Measurements from ENCODE around the gene ALK.

The ALK gene

GRCh38 chr2:29876374-29876773 is 45.0 kb downstream of the ALK start:
- TF ChIP-seq, protein P1, sequence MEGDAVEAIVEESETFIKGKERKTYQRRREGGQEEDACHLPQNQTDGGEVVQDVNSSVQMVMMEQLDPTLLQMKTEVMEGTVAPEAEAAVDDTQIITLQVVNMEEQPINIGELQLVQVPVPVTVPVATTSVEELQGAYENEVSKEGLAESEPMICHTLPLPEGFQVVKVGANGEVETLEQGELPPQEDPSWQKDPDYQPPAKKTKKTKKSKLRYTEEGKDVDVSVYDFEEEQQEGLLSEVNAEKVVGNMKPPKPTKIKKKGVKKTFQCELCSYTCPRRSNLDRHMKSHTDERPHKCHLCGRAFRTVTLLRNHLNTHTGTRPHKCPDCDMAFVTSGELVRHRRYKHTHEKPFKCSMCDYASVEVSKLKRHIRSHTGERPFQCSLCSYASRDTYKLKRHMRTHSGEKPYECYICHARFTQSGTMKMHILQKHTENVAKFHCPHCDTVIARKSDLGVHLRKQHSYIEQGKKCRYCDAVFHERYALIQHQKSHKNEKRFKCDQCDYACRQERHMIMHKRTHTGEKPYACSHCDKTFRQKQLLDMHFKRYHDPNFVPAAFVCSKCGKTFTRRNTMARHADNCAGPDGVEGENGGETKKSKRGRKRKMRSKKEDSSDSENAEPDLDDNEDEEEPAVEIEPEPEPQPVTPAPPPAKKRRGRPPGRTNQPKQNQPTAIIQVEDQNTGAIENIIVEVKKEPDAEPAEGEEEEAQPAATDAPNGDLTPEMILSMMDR (IDR thresholded peaks at IDR 0.05; ENCODE audit: insufficient read depth, low read depth, low read length, missing control alignments): no peak
- DNase-seq (ENCODE audit: low read depth): no peak
- H3K4me3 ChIP-seq (ENCODE audit: low read depth, low read length): no peak overlapping the region

DNA sequence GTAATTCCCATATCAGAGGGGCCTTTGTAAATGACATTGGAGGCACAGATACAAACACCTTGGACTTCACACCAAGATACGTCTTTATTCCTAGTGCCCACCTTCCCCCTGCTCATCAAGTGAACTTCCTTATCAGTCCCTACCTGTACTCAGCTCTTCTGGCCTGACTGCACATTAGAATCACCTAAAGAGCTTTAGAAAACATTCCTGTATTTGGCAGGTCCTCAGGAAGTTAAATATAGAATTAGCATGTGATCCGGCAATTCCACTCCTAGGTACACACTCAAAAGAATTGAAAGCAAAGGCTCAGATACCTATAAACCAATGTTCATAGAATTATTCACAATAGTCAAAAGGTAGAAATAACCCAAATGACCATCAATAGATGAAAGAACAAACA is 46.6 kb downstream of the ALK start:
- TF ChIP-seq, protein P1 (IDR thresholded peaks at IDR 0.05; ENCODE audit: insufficient read depth, low read depth, low read length, missing control alignments): no peak
- DNase-seq (ENCODE audit: low read depth): no peak
- no peak overlapping the region for H3K4me3 ChIP-seq (ENCODE audit: low read depth, low read length)

DNA sequence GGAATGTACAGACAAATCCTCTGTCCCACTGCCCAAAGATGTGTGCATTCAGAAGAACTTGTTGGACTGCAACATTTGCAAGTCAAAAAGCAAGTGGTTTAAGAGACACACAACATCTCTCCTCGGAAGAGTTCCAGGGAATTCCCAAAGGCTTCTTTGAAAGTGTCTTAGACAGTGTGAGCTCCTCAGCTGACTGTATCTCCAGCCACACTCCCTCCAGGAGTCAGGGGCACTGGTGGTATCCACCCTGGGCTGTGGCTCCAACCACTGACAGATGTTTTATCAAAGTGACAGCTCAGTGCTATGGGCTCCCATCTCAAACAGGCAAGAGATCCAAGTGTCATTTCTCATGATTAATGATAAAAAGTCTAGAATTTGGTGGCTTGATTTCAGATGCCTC is 48.5 kb downstream of the ALK start:
- TF ChIP-seq, protein P1 (IDR thresholded peaks at IDR 0.05; ENCODE audit: insufficient read depth, low read depth, low read length, missing control alignments): no peak
- H3K4me3 ChIP-seq (ENCODE audit: low read depth, low read length): no peak overlapping the region
- no peak for DNase-seq (ENCODE audit: low read depth)

- H3K4me3 ChIP-seq (ENCODE audit: low read depth, low read length): no peak overlapping the region
- no peak for DNase-seq (ENCODE audit: low read depth)
- TF ChIP-seq, protein P1 (IDR thresholded peaks at IDR 0.05; ENCODE audit: insufficient read depth, low read depth, low read length, missing control alignments): no peak
Observed at GRCh38 chr2:29871541-29871940, 49.8 kb downstream of the ALK start.

GRCh38 chr2:29865512-29865911 is 55.9 kb downstream of the ALK start:
- H3K4me3 ChIP-seq (ENCODE audit: low read depth, low read length): no peak overlapping the region
- peak; percentile 37 for DNase-seq (ENCODE audit: low read depth)
- TF ChIP-seq, protein P1 (IDR thresholded peaks at IDR 0.05; ENCODE audit: insufficient read depth, low read depth, low read length, missing control alignments): no peak

- DNase-seq (ENCODE audit: low read depth): no peak
- no peak overlapping the region for H3K4me3 ChIP-seq (ENCODE audit: low read depth, low read length)
- TF ChIP-seq, protein P1 (IDR thresholded peaks at IDR 0.05; ENCODE audit: insufficient read depth, low read depth, low read length, missing control alignments): no peak
Observed at GRCh38 chr2:29864988-29865387, 56.4 kb downstream of the ALK start.

DNA sequence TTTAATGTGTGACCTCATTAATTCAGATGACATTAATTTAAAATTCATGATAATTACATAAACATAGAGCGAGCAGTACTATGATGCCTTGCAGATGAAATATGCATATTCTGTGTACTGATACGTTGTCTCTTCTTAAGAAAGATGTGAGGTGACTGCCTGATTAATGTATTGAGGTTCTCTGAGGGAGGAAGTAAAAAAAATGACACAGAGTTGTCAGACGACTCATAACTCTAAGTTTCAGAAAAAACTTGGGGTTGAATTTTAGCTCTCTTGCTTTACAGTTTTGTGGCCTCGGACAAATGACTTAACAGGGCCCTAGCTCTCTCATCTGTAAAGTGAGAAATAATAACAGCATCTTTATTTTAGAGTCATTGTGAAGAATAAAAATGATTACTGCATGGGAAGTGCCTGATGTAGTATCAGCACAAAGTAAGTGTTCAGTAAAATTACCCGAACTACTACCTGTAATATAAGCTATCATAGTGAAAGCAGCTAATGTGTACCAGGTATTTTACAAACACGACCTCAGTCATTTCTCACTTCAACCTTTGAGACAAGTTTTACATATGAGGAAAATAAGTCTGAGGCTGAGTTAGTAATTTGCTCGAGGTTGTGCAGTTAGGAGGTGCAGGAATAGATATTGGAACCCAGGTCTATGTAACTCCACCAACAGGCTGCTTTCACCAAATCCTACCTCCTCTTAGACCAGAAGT is 65.3 kb downstream of the ALK start:
- TF ChIP-seq, protein P1 (IDR thresholded peaks at IDR 0.05; ENCODE audit: insufficient read depth, low read depth, low read length, missing control alignments): no peak
- DNase-seq (ENCODE audit: low read depth): no peak

More for the DNA sequence above, 65.3 kb downstream of the ALK start:
- no peak overlapping the region for H3K4me3 ChIP-seq (ENCODE audit: low read depth, low read length)

All from GM12865 (cell line).